UCSD-AML1 (cell line): ENCODE results near the gene OBSCN.

Experiments used
- DNase-seq: peaks from one replicate; lab custom pipeline; 2025; ENCODE audit not compliant: unreplicated experiment; lab: John Stamatoyannopoulos, UW

OBSCN gene

DNA sequence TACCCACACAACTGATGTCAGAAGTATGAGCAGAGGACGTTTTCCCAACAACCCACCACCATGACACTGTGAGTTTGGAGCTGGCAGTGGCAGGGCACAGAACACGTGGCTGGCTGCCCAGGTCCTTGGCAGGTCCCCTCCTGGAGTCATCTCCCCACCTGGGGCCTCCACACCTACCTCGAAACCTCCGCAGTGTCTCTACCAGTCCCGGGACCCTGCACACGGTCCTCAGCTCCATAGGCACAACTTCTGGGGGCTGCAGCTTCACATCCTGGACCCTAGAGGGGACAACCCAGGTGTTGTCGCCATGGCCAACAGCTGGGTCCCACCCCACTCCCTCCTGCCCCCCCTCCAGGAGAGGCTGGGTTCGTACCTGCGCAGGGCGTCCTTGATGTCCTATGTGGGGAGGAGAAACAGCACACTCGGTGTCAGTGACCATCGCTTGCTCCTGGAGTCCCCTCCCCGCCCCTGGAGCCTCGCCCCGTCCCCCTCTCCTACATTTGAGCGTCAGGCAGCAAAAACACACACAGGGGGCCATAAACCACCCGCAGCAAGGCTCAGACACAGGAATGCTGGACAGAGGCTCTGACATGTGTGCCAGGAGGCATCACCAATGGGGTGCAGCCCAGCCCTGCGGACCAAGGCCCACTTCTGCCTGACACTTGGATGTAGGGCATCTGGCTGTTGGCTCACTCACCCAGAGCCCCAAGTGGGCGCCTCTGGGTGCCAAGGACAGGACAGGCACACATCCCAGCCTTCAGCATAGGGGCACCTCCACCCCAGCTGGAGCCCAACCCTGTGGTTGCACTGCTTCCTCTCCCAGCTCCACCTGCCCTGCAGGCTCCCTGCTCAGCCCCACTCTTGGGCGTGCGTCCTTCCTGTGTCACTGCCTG is 189.2 kb downstream of the OBSCN start:
- no peak for DNase-seq

DNA sequence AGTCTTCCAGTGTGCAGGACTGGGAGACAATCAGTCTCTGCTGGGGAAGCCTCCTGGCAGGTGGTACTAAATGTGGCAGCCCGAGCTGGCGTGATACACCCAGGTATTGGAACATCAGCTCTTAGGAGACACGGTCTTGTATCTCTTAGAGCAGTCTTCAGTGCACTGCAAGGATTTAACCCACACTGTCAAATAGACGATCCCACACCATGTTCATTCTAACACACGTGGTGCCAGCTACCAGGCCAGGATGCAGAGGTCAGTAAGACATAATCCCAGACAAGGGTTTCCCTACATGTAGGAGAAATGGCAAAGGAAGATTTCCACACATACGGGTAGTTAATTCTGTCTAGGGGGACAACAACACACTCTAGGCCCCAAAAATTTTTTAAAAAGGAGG is 190.1 kb downstream of the OBSCN start:
- DNase-seq, result no peak

DNA sequence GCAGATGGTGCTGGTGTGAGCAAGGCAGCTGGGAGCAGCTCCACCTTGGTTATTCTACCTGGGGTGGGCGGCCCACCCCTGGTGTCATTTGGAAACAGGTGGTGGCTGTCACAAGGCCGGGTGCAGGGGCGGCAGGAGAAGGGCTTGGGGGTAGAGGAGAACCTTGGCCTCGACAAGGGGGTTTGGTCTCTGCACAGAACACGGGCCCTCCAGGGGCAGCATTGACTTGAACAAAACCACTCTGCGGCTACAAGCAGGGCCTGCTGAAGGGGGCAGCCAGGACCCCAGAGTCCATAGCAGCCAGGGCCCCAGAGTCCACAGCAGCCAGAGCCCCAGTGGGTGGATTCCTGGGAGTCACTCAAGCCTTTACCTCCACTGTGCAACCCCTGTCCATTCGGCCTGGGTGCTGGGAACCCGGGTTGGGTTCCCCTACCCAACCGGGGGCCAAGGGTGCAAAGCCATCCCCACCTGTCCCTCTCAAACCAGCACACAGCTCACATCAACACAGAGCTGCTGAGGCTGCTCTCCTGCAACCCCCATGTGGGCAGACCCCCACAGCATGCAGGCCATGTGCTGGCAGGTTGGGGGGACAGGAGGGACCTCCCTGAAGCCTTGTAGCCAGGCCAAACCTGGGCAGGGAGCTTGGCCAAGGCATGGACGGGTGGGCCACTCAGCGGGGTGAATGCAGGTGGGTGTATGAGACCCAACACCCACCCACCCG is 191.1 kb downstream of the OBSCN start:
- DNase-seq, result no peak

DNA sequence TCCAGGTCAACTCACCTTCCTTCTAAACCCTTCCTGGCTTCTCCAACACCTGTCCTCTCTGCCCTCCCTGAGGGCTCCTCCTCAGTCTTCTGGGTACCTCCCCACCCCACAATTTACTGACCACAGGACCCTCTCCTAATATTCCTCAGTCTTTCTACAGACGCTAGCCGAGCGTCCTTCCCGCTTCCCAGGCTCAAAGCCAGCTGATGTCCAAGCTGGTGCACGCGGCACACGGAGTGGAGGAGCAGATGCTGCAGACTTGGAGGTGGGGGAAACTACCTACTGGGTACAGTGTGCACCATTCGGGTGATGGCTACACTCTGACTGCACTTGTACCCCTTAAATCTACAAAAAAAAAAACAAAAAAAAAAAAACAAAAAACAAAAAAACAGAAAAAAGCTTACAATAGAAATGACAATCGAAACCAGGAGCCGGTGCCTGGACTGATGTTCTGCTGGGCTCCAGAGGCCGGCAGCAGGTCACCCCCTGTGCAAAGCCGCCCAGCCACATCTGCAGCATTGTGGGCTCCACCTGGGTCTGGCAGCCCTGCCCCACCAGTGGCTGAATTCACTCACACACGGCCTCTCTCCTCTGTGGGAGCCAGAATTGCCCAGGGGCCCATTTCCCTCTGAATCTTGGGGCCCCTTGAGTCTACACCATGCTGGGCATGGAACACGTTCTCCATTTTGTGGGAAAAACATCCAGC is 191.8 kb downstream of the OBSCN start:
- DNase-seq, result no peak

DNA sequence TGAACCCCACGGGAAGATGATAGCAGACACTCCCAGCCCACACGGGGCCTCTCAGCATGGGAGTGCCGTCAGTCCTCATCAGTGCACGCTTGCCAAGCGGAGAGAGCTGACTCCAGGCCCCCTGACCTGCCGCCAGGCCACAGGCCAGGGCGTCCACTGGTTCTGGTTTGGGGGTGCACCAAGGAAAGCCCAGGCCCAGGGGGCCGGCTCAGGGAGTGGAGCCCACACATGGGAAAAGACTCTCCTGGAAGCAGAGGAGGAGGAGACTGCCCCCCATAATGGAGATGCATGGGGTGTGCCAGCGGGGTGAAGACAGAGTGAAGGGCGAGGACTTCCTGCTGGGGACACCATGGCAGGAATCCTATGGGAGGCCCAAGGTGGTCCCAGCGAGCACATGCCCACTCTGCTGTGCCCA is 192.4 kb downstream of the OBSCN start:
- DNase-seq, result no peak

DNA sequence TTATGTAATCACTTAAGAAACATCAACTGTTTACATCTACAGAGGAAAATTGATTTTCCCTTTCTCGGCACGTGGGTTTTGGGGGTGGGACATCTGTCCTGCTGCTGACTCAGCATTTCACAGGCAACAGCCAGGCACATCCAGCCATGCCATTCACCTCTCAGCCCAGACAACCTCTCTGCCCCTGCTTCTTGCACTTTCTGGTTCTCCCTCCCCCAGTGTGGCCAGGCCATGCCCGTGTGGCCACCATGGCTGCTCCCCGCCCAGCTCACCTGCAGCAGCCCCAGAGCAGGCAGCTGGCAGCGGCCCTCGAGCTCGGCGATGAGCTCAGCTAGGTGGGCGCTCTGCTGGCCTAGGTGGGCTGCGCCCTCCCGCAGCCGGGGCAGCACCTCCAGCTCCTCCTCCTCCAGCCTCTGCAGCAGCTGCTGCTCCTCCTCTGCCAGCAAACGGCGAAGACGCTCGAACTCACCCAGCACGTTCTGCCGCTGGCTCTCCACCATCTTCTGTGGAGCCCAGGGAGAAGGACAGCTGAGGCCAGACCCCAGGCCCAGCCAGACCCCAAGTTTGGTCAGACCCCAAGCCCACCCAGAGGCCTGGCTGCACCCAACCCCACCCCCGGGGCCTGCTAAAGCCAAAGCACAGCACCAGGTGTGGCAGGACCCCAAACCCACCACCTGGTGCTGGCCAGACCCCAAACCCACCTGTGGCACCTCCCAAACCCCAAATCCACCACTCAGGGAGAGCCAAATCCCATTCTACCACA is 193.0 kb downstream of the OBSCN start:
- no peak for DNase-seq

DNA sequence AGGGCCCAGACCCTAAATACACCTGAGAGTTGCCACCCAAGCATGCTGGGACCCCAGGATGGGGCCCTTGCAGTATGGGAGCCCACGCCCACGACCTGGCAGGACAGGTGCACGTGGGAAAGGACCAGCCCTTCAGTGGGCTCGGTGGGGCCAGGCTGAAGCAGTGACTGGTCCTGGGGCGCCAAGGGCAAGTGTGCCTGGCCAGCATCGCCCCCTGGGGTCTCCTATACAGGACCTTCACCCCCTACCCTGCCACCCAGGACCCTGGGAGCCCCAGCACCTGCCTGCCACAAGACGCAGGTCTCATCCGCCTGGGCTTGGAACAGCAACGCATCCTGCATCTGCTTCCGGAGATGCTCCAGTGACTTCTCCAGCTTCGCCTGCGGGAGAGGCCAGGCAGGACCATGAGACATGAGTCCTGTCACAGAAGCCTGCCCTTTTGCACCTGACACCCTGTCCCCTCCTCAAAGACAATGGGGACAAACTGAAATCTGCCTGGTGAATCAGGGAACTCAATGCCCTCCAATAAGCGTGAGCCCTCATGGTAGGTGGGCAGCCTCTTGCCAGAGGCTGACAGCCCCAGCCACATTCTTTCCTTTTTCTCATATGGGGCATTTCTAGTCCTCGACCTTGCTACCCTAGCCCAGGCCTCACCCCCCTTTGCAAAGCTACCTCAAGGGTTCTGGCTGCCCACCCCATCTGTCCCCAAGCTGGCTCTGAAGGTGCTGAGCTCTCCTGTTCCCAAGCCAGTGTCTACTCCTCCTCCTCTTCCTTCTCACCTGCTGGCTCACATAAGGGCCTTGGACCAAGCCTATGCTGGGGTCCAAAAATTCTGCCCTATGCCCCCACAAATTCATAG is 194.2 kb downstream of the OBSCN start:
- no peak for DNase-seq

DNA sequence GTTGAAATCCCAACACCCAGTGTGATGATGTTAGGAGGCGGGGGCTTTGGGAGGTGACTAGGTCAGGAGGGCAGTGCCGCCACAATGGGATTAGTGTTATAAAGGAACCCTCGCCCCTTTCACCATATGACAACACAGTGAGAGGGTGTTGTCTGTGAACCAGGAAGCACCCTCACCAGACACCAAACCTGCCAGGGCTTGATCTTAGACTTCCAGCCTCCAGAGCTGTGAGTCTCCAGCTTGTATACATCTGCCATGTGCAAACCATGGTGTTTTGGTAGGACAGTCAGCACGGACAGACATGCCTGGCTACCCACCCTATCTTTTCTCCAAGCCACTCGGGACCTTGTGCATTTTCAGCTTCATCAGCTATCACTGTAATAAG is 194.8 kb downstream of the OBSCN start:
- no peak for DNase-seq

DNA sequence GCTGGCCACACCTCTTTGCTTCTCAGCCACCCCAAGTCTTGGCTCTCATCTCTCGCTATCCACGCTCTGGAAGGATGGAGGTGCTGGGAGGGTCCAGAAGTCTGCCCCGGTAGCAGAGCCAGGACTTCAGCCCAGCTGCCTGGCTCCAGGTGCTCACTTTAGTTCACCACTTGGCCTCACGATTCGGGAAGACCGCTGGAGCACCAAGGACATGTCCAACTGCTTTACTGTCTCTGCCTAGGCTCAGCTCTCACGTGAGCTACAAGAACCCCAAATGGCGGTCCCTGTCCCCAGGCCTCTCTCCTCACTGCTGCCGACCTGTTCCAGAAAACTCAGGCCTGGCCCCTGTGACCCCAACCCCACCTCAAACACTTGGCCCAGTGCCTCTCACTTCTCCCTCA is 195.4 kb downstream of the OBSCN start:
- no peak for DNase-seq

DNA sequence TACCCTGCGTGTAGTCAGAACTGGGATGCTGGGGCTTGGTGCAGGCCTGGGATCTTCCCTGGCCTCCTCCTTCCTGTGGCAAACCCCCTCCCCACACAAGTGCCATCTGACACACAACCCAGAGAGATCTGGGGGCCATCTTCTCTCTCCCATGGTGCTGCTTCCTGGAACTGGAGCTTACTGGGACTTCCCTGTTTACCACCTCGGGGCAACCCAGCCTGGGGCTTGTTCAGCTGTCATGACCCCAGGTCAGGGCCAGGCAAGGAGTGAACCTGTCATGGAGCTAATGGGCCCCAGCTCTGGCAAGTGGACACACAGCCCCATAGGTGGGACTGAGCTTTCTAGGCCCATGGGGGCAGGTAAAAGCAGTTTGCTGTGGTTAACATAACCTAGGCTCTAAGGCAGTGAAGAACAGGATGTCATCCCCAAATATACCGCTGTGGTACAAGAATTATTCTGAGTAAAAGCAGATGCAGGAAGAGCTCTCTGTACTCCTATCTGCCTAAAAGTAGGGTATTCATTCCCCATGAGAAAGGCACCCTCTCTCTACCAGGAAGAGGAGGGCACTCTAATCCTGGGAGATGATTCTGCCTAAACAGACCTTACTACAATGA is 196.4 kb downstream of the OBSCN start:
- DNase-seq, result peak; percentile 23

DNA sequence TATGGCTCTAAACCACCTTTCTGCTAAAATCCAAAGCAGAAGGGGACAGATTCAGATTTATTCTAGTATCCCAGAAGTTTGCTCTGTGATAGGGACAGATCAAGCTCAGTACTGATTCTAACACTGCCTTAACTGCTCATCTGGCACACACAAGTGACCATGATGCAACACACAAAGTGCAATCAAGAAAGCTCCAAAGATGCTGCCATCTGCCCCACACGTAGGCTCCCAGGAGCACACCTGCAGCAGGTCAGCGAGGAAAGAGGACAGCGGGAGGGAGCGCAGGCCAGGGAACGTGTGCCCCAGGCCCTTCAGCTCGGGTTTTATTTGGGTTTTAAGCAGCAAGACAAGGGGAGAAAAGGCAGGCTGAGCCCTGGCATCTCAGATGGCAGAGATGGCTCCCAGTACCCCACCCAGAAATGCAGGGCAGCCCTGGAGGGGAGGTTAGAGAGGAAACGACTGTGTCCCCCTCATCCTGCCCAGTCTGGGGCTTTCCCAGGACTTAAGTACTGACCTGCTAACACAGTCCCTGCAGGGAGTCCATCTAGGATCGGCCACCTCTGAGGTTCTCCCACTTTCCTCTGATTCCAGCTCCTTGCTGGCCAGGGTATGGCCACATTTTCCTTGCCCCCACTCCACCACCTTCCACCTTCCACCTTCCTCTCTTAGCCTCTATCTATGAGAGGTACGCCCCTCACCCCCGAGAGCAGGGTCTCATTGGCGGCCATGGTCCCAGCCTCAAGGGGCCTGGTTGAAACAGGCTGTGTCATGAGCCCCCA is 197.5 kb downstream of the OBSCN start:
- no peak for DNase-seq

DNA sequence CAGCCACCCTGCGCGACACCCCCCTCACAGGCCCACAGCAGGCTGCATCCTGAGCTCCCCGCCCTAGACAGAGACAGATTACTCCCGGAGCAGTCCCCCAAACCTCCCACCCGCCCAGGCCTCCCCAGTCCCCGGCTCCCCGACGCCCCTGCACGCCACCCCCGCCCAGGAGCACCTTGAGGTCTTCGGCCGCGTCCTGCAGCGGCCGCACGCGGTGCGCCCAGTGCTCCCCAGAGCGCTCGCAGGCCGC is 198.1 kb downstream of the OBSCN start:
- DNase-seq, result no peak

DNA sequence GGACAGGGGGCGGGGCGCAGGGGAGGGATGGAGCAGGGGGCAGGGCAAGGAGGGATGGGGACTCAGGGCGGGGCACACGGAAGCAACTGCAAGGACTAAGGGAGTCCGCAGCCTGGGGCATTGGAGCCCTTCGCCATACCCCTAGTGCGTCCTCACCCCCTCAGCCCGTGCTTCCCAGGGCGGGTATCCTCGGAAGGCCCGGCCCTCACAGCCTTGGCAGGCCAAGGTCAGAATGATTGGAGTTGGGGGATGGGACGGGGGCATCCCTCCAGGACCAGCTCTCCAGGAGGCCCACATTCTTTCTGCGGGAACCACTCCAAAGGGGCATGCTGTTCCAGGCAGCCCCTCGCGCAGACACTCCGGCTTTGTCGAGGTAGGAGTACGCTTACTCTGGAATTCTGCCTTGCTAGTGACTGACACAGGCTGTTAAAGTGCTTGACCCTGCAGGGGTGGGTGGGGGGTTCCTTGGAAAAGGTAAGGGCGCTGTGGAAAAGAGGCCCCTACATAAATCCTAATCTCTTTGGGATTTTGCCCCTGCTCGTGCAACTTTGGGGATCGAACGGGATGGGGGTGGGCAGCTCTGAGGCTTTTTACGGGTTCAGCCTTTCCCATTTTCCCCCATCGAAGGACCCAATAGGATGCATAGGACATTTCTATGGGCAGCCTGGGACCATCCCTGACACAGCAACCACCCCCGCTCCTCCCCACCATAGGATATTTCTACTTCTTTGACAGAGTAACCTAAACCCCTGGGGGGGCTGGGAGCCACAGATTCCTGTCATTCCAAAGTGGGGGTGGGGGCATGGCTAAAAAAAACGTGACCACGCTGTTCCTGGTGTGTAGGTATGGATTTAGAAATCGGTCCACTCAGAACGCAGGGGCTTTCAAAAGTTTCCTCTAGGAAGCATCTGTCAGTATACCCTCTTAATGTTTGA is 199.5 kb downstream of the OBSCN start:
- DNase-seq, result no peak

DNA sequence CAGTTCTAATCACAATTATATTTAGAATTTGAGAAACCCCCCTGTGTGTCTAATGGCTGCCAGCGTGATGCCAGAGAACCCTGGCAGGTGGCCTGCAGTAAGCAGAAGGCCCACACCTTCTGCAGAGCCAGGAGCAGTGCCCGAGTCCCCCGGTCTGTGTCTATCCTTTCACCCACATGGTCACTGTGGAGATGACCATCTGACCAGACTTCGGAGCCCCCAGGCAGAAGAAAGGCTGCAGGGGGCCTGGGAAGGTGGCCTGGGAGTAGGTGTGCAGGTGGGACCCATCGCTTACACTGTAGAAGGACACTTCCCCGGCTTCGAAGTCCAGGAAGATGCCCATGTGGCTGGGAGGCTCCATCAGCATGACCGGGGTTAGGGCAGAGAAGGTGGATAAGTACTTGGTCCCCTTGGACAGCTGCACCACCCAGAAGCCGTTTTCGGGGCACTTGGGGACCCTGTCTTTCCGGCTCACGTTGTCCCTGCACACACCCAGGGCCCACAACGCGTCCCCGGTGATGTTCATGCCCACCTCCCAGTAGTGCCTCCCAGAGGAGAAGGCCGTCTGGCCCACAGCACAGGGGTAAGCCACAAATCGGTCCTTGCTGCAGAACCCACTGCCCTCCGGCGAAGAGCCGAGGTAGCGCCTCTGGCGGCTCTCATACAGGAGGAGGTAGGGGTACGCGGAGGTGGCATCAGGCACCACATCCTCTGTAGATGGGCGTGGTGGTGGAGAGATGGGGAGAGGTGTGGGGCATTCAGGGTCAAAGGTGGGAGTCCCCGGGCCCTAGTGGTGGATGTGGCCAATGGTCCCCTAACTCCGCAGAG is 200.4 kb downstream of the OBSCN start:
- no peak for DNase-seq

DNA sequence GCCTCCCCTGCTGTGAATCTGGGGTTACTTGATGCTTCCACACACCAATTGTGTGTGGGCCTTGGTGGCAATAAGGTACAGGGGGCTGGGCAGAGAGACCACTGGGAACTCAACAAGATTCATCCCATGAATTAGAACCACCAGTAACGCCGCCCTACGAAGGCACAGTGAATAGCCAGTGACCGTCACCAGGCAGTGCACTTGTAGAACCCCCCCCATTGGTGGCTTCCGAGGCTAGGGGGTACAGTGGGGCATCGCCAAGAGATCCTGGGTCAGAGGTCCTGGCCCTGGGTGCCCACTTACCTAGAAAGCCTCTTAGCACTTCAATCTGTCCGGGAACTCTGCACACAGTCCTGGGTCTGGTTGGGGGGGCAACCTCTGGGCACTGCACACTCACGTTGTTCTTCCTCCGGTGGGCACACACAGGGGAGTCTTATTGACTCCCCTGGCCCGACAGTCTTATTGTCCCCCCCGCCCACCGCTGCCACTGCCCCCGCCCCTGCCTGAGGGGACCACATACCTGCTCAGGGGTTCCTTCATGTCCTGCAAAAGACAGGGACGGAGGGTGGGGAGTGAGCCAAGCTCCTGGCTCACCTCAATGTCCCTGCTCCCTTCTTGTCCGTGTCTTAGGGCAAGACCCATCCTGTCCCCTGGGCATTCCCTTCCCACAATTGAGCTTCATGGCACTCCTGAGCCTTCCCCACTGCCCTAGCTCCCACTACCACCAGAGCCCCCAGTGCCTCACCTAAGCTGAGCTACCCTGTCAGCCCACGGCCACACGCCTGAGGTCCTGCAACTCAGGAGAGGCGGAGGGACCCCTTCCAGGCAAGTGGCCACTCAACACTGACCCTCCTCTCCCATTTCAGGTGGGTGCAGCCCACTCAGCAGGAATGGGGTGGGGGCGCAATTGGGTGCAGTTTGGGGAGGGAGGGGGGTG is 201.3 kb downstream of the OBSCN start:
- no peak for DNase-seq

DNA sequence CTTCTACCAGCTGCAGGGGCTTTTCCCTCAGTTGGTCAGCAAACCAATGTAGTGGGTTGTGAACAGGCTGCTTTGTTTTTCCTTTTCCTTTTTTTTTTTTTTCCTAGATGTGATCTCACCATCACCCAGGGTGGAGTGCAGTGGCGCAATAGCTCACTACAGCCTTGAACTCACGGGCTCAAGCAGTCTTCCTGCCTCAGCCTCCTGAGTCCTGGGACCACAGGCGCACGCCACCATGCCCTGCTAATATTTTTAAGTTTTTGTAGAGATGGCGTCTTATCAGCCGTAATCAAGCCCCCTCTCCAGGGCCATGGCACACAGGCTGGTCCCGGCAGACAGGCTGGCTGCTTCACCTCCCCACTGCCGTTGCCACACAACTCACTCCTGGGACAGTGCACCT is 202.2 kb downstream of the OBSCN start:
- DNase-seq, result no peak
